Testis (tissue), 2 donors: ENCODE measurements around the gene DAPP1.

Source experiments
- CTCF ChIP-seq, 3 experiments: fragments of 450-650 bp in 2 of 3; fragments of 200-600 bp in 1 of 3; sonication (generic) in 1 of 3; IDR thresholded peaks; one replicate each; pipeline ENCODE4 v1.5.1; 2016 to 2019; ENCODE audit warnings: antibody characterized with exemption in 3 of 3, mild to moderate bottlenecking in 2 of 3, moderate library complexity in 1 of 3
- POLR2A ChIP-seq: fragments of 450-650 bp; IDR thresholded peaks from one replicate; pipeline ENCODE4 v1.6.1; 2017; ENCODE audit warnings: antibody characterized with exemption, mild to moderate bottlenecking, moderate library complexity

DNA sequence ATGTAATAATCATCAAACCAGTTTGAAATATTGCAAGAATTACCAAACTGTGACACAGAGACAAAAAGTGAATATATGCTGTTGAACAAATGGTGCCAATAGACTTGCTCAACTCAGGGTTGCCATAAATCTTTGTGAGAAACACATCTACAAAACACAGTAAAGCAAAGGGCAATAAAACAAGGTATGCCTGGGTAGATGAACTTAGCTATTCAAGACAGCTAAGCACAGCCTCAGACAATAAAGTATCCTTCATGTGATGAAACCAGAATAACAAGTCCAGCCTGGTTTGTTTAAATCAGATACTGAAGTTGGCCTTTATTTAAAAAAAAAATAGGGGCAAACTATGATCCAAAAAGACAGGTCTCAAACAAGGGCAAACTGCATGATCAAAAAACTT is 58.4 kb downstream of the DAPP1 start:
- TF ChIP-seq CTCF (IDR thresholded peaks at IDR 0.05): no peak
- TF ChIP-seq POLR2A: no peak
